VCaP (cell line): Measurements from ENCODE around the gene TEAD1.
A peak's percentile ranks its signal among the peaks of the same experiment; 100 is the strongest.

Experiments used
- H3K27ac ChIP-seq: fragments of 450-650 bp; 2 replicates; pipeline ENCODE4 v1.5.1; 2017
- TF ChIP-seq, protein P1 (sequence below): fragments of 450-650 bp; conservative IDR thresholded peaks from 2 replicates; pipeline ENCODE4 v1.5.1; 2017; ENCODE audit warnings: mild to moderate bottlenecking, moderate library complexity

The TEAD1 gene

DNA sequence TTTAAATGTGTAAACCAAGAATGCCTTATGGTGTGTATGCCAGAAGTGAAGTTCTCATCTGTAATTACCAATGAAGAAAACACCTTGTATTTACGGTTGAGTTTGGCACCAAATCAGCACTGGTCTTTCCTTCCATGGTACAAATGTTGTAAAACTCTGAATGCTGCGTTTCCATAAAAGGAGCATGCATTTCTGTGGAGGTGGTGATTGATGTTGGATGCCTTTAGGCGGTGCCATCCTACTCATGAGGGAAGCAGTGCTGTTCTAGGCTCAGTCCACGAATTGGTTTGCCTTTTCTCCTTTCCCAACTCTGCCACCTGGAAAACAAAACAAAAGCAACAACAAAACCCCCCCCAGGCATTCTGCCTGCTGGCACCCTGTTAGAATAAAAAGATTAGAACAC lies 124.4 kb downstream of the TEAD1 start:
- TF ChIP-seq, protein P1, sequence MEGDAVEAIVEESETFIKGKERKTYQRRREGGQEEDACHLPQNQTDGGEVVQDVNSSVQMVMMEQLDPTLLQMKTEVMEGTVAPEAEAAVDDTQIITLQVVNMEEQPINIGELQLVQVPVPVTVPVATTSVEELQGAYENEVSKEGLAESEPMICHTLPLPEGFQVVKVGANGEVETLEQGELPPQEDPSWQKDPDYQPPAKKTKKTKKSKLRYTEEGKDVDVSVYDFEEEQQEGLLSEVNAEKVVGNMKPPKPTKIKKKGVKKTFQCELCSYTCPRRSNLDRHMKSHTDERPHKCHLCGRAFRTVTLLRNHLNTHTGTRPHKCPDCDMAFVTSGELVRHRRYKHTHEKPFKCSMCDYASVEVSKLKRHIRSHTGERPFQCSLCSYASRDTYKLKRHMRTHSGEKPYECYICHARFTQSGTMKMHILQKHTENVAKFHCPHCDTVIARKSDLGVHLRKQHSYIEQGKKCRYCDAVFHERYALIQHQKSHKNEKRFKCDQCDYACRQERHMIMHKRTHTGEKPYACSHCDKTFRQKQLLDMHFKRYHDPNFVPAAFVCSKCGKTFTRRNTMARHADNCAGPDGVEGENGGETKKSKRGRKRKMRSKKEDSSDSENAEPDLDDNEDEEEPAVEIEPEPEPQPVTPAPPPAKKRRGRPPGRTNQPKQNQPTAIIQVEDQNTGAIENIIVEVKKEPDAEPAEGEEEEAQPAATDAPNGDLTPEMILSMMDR, result no peak
- peak overlapping the region; percentile 92 for H3K27ac ChIP-seq

- TF ChIP-seq, protein P1, result no peak
- H3K27ac ChIP-seq, result peak overlapping the region; percentile 92
Observed at GRCh38 chr11:12799334-12799835, 125.2 kb downstream of the TEAD1 start.

GRCh38 chr11:12800032-12800671 lies 125.9 kb downstream of the TEAD1 start:
- peak overlapping the region; percentile 92 for H3K27ac ChIP-seq
- TF ChIP-seq, protein P1, result no peak

GRCh38 chr11:12800871-12801270 lies 126.7 kb downstream of the TEAD1 start:
- H3K27ac ChIP-seq, result peak overlapping the region; percentile 92
- TF ChIP-seq, protein P1, result no peak

DNA sequence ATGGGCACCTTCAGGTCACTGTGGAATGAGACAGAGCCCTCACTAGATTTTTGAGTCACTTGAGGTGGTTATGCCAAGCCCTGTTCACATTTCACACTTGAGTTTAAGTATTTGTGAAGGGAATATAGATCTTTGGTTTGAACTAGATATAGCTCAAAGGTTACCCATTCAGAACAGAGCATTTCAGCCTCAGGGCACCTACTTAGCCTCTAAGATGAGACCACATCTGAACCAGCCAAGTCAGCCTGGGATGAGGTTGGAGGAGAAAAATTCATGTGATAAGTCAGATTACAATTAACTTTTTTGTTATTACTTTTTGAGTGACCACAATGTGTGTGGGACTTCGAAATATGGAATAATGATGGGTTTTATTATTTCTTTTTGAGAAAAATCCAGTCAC lies 127.8 kb downstream of the TEAD1 start:
- peak overlapping the region; percentile 92 for H3K27ac ChIP-seq
- TF ChIP-seq, protein P1, result no peak

- TF ChIP-seq, protein P1, result no peak
- peak overlapping the region; percentile 92 for H3K27ac ChIP-seq
Observed at GRCh38 chr11:12802418-12803085, 128.3 kb downstream of the TEAD1 start.

- TF ChIP-seq, protein P1, result no peak
- peak overlapping the region; percentile 92 for H3K27ac ChIP-seq
Observed at GRCh38 chr11:12803086-12803826, 129.0 kb downstream of the TEAD1 start.
